Measurements from ENCODE around the gene SNTB2.

- no peak for TF ChIP-seq POLR2A (IDR thresholded peaks at IDR 0.05; ENCODE audit: low read depth, low read length)
- TF ChIP-seq POLR2AphosphoS5 (IDR thresholded peaks at IDR 0.05; ENCODE audit: low read depth, low read length), result no peak
- TF ChIP-seq TAF1 (IDR thresholded peaks at IDR 0.05; ENCODE audit: borderline replicate concordance, low read depth, low read length), result no peak
These were observed 10.6 kb downstream of the SNTB2 start for GRCh38 chr16:69197573-69197972.

Measured in GM12892 (cell line).